Caco-2 (cell line): ENCODE data around the gene DDX11. TPM values are rescaled to one million over a fixed set of nuclear protein-coding genes. Genes with fewer than 3 reads are reported as not detected.
"Not testable (repeated sequence)": the region's sequence is repeated elsewhere in the genome, so short reads cannot be mapped to it uniquely, and the experiment has no call there.

Experiments used
- BruUV-seq: library from RNA; stranded (reverse); fragments of 400-500 nt; replicated peaks from 2 replicates; lab custom pipeline; 2021; lab: Mats Ljungman, UMichigan
- CTCF ChIA-PET: fragments of 300-600 bp; sonication (Branson Sonifier 250); formaldehyde crosslinking; loops from one replicate; lab custom pipeline; 2022; ENCODE audit warnings: antibody characterized with exemption; lab: Charles Lee
- POLR2A ChIA-PET: fragments of 300-600 bp; sonication (Branson Sonifier 250); formaldehyde crosslinking; loops from one replicate; lab custom pipeline; 2022; ENCODE audit warnings: antibody characterized with exemption; lab: Charles Lee
- DNase-seq, 2 experiments: peaks; one replicate each; pipeline versions ENCODE4 v3.0.0 to v3.0.0-alpha.2; 2020 to 2022
- H3K27me3 ChIP-seq: replicated peaks from 2 replicates; pipeline ENCODE4 v1.6.0; 2011; ENCODE audit warnings: low read length; ENCODE audit not compliant: control insufficient read depth, insufficient read depth
- H3K36me3 ChIP-seq: 2 replicates; pipeline ENCODE4 v1.5.1; 2011; ENCODE audit warnings: low read length; ENCODE audit not compliant: control insufficient read depth, insufficient read depth
- H3K4me1 ChIP-seq: fragments of 250-450 bp; sonication (Bioruptor Pico); 2 replicates; pipeline ENCODE4 v1.5.1; 2020; ENCODE audit warnings: mild to moderate bottlenecking
- H3K4me3 ChIP-seq: 2 replicates; pipeline ENCODE4 v1.5.1; 2011; ENCODE audit warnings: low read depth, mild to moderate bottlenecking, control low read depth, low read length
- H3K9me3 ChIP-seq: fragments of 250-450 bp; sonication (Bioruptor Pico); 2 replicates; pipeline ENCODE4 v1.5.1; 2020; ENCODE audit warnings: mild to moderate bottlenecking, moderate library complexity
- H3K27ac Mint-ChIP-seq: one replicate; pipeline ENCODE4 v1.8.0; 2022; ENCODE audit warnings: mixed read lengths; ENCODE audit not compliant: unreplicated experiment
- H3K27me3 Mint-ChIP-seq: one replicate; pipeline ENCODE4 v1.8.0; 2022; ENCODE audit warnings: mixed read lengths; ENCODE audit not compliant: insufficient read depth, unreplicated experiment
- H3K36me3 Mint-ChIP-seq: one replicate; pipeline ENCODE4 v1.8.0; 2022; ENCODE audit warnings: mild to moderate bottlenecking, mixed read lengths; ENCODE audit not compliant: insufficient read depth, unreplicated experiment
- H3K4me1 Mint-ChIP-seq: one replicate; pipeline ENCODE4 v1.8.0; 2022; ENCODE audit warnings: low read depth, mixed read lengths; ENCODE audit not compliant: unreplicated experiment
- H3K4me3 Mint-ChIP-seq: one replicate; pipeline ENCODE4 v1.8.0; 2022; ENCODE audit warnings: mild to moderate bottlenecking, moderate library complexity, mixed read lengths; ENCODE audit not compliant: unreplicated experiment
- H3K9me3 Mint-ChIP-seq: one replicate; pipeline ENCODE4 v1.8.0; 2022; ENCODE audit warnings: mixed read lengths; ENCODE audit not compliant: unreplicated experiment
- intact Hi-C: fragments of 100-400 bp; cut with micrococcal nuclease; formaldehyde crosslinking; loops from one replicate; pipeline ENCODE4 v1.10.0; 2022; ENCODE audit not compliant: unreplicated experiment
- total RNA-seq: library from RNA; stranded (reverse); gene quantifications from 2 replicates; pipeline ENCODE4 v1.2.3, GENCODE V29; 2022

Gene DDX11
- total RNA-seq, 1 experiment from 2014 or later, result 175 TPM

- POLR2A ChIA-PET, result not testable (repeated sequence)
These were observed 5.8 kb downstream of the DDX11 start for GRCh38 chr12:31079421-31079820.

GRCh38 chr12:31080221-31080620, 6.6 kb downstream of the DDX11 start:
- Mint-ChIP-seq H3K36me3 (peaks cover 52% of the 10 kb centered on the region), H3K4me1 (peaks cover 13% of the 10 kb centered on the region)
- POLR2A ChIA-PET, H3K9me3 Mint-ChIP-seq, DNase-seq, intact Hi-C loops, H3K4me3 Mint-ChIP-seq, H3K27ac Mint-ChIP-seq, BruUV-seq, H3K9me3 ChIP-seq, CTCF ChIA-PET, H3K4me1 ChIP-seq, H3K27me3 Mint-ChIP-seq, H3K4me3 ChIP-seq, H3K27me3 ChIP-seq, H3K36me3 ChIP-seq: not testable (repeated sequence)

More at GRCh38 chr12:31079421-31079820, 5.8 kb downstream of the DDX11 start:
- Mint-ChIP-seq H3K36me3 (peaks cover 50% of the 10 kb centered on the region), H3K4me1 (peaks cover 13% of the 10 kb centered on the region)
- intact Hi-C loops, result loop anchor here (10.0 kb wide), 2 partner anchors 155 to 385 kb away; partner anchors contain the start of gene IPO8
- H3K9me3 Mint-ChIP-seq, H3K27ac Mint-ChIP-seq, DNase-seq, H3K27me3 ChIP-seq, H3K9me3 ChIP-seq, BruUV-seq, H3K4me3 Mint-ChIP-seq, H3K36me3 ChIP-seq, H3K4me1 ChIP-seq, H3K27me3 Mint-ChIP-seq, CTCF ChIA-PET, H3K4me3 ChIP-seq: not testable (repeated sequence)

- H3K4me3 Mint-ChIP-seq, BruUV-seq, H3K36me3 ChIP-seq, H3K4me1 Mint-ChIP-seq, CTCF ChIA-PET, H3K27me3 ChIP-seq, H3K27me3 Mint-ChIP-seq, H3K9me3 ChIP-seq, DNase-seq, intact Hi-C loops, H3K4me3 ChIP-seq, H3K9me3 Mint-ChIP-seq, H3K27ac Mint-ChIP-seq, H3K4me1 ChIP-seq, POLR2A ChIA-PET: not testable (repeated sequence)
- peaks cover 46% of the 10 kb centered on the region for H3K36me3 Mint-ChIP-seq
These were observed 7.6 kb downstream of the DDX11 start for GRCh38 chr12:31081274-31081673.

GRCh38 chr12:31084241-31084640, 10.6 kb downstream of the DDX11 start:
- H3K27ac Mint-ChIP-seq, H3K4me1 Mint-ChIP-seq, H3K36me3 ChIP-seq, BruUV-seq, H3K9me3 Mint-ChIP-seq, intact Hi-C loops, H3K9me3 ChIP-seq, POLR2A ChIA-PET, H3K4me1 ChIP-seq, H3K4me3 Mint-ChIP-seq, DNase-seq, H3K27me3 ChIP-seq, H3K27me3 Mint-ChIP-seq, CTCF ChIA-PET, H3K4me3 ChIP-seq: not testable (repeated sequence)
- peaks cover 43% of the 10 kb centered on the region for H3K36me3 Mint-ChIP-seq

- H3K9me3 ChIP-seq, H3K4me3 ChIP-seq, H3K36me3 ChIP-seq, intact Hi-C loops, H3K4me1 ChIP-seq, H3K27ac Mint-ChIP-seq, H3K9me3 Mint-ChIP-seq, H3K27me3 ChIP-seq, BruUV-seq, H3K4me3 Mint-ChIP-seq, H3K4me1 Mint-ChIP-seq, DNase-seq, POLR2A ChIA-PET, H3K27me3 Mint-ChIP-seq, CTCF ChIA-PET: not testable (repeated sequence)
- peaks cover 33% of the 10 kb centered on the region for H3K36me3 Mint-ChIP-seq
These were observed 12.4 kb downstream of the DDX11 start for GRCh38 chr12:31086032-31086431.

- POLR2A ChIA-PET, intact Hi-C loops, H3K36me3 ChIP-seq, H3K27me3 Mint-ChIP-seq, DNase-seq, H3K4me1 Mint-ChIP-seq, H3K4me3 Mint-ChIP-seq, H3K9me3 Mint-ChIP-seq, BruUV-seq, H3K4me1 ChIP-seq, H3K4me3 ChIP-seq, H3K27ac Mint-ChIP-seq, CTCF ChIA-PET, H3K9me3 ChIP-seq, H3K27me3 ChIP-seq: not testable (repeated sequence)
- H3K36me3 Mint-ChIP-seq, result peaks cover 31% of the 10 kb centered on the region
These were observed 13.8 kb downstream of the DDX11 start for GRCh38 chr12:31087486-31087885.

- POLR2A ChIA-PET, DNase-seq, CTCF ChIA-PET, H3K4me3 Mint-ChIP-seq, H3K27me3 ChIP-seq, H3K9me3 Mint-ChIP-seq, H3K27me3 Mint-ChIP-seq, H3K4me1 ChIP-seq, H3K36me3 ChIP-seq, H3K4me3 ChIP-seq, H3K9me3 ChIP-seq, H3K27ac Mint-ChIP-seq, H3K4me1 Mint-ChIP-seq, BruUV-seq, intact Hi-C loops: not testable (repeated sequence)
- H3K36me3 Mint-ChIP-seq, result peaks cover 31% of the 10 kb centered on the region
These were observed 14.3 kb downstream of the DDX11 start for GRCh38 chr12:31087956-31088355.
